NCI-H345 treated with DMSO at 0.1 percent for 48 hours (cell line): ENCODE data around the gene LCE1C.

Experiments
- DNase-seq: peaks from one replicate; lab custom pipeline; 2025; ENCODE audit not compliant: unreplicated experiment; lab: John Stamatoyannopoulos, UW

LCE1C gene, protein sequence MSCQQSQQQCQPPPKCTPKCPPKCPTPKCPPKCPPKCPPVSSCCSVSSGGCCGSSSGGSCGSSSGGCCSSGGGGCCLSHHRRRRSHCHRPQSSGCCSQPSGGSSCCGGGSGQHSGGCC

DNA sequence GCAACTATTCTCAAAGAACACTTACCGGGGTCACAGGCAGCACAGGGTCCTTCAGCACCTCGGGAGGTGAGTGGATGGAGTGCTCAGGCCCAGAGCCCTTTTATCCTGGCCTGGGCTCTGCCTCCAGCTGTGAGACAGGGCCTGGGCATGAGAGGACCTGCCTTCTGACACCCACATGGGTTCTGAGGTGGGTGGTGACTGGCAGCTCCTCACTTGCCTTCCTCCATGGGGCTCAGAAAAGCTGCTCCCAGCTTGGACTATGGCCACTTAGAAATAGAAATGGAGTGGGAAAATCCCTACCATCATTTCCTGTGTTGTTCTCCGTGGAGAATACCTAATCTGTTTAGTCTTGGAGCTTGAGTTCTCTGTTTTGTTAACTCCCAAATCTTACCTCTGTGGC is at the start of gene LCE1C:
Gene LCE1C, minus strand, starts transcription at position 76 of the 400 bp plus-strand sequence. CDS start 1,173 bp downstream, outside the sequence.
- no peak for DNase-seq

DNA sequence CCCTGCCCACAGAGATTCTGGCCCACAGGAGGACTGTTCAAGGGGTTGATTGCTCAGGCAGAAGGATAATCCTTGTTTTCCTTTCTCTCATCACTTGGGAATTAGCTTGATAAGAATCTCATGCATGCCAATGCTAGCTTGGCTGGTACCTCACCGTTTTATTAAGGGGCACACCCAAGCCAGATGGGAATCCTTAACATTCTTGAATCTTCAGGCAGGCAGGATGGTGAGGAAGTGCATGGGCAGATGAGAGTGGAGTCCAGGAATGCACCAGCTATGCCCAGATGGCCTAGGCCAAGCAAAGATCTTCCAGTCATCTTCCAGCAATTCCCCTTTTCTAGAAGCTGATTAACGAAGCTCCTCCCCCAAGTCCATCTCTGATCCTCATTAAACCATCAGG is 49.2 kb upstream of the LCE1C start:
- DNase-seq, result no peak

DNA sequence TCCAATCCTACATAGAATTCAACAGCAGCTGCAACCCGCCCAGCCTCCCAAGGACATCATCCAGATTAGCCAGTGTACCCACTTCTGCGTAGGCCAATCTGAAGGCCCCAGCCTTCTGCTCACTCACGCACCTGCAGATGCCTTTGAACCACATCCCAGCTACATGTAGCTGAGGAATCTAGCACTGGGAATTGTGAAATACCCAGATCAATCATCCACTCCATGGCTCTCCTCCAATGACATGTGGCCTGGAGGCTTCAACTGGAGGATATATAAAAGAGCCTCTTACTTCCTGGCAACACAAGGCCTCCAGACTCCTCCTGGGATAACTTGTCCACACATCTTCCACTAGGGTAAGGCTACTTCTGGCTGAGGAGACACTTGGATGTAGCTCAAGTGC is 36.1 kb upstream of the LCE1C start, which contains the start of gene LCE6A:
Gene LCE6A, plus strand, starts transcription at position 301 of the 400 bp plus-strand sequence. CDS start 665 bp downstream, outside the sequence.
- DNase-seq, result no peak

DNA sequence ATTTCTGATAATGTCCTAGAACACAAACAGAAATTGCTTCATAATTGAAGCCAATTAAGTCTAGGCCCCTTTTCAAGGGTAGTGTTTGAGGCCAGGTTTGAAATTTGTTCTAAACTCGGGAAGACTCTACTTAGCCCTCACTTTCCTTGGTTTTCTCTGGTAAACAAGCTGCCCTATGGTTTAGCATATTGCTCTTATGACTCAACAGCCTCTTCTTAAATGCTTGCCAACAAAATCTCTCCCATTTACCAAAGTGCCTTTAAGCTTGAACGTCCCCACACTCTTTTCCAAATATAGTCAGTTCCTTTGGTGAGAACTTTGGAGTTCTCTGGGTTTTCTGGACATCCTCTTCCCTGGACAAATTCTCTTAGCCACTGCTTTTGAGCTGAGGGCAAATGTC is 30.4 kb upstream of the LCE1C start:
- no peak for DNase-seq

DNA sequence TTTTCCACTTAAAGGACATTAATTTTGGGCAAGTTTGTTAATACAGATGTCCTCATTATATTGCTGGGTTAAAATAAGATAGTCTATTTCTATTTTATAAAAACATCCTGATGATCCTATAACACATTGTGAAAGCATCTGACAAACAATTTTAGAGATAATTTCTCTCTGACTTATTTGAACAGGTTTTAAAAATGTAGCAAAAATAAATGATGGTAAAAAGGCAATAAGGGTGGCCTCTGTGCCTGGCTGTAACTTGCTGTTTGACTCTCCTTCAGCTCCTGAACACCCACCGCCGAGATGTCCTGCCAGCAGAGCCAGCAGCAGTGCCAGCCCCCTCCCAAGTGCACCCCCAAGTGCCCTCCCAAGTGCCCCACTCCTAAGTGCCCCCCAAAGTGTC is 20.7 kb upstream of the LCE1C start, which contains the start of gene LCE1A:
Gene LCE1A, plus strand, starts transcription at position 301 of the 400 bp plus-strand sequence. Its CDS starts 0 bp downstream, at position 301.
- no peak for DNase-seq

DNA sequence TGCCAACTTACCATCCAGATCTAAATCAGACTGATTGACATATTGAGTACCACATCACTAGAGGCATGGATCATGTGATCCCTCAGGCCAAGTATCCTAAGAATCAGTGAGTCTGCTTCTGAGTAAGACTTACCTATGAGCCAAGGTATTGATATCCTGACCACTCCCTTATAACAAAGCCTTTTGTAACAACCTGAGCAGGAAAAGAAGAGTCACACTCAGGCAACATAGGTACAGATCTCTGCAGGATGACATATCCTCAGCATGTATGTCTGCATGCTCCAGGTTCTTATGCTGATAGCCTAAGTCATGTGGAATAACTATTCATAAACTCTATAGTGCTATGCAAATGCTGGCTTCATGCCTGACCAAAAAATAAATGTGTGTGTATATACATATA is 18.5 kb upstream of the LCE1C start:
- no peak for DNase-seq

DNA sequence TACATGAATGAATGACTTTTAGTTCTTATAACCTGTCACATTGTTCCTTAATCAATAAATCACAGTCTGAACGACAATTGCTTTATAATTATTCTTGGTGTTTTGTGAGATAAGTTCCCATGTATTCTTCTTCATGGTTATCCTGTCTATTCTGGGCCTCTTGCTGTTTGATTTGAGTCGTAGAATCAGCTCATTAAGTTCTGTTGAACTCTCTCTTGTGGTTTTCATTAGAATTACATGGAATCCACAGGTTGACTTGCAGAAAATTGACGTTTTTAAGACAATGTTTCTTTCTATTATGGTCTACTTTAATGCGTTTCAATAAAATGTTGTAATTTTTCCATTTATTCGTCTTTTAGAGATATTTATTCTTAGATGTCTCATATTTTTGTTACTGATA is 16.8 kb upstream of the LCE1C start:
- no peak for DNase-seq

DNA sequence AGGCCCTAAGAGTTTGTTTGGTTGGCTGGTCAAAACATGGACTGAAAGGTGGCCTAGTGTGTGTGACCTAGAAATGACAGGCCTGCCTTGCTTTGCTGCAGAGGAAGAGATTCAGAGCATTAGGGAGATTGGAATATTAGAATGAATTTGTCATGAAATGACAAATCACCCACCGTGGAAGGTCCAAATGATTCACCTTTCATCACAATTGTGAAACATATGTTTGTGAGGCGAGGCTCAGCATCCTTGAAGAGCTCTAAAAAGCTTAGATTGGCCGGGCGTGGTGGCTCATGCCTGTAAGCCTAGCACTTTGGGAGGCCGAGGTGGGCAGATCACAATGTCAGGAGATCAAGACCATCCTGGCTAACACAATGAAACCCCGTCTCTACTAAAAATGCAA is 10.9 kb upstream of the LCE1C start:
- no peak for DNase-seq

DNA sequence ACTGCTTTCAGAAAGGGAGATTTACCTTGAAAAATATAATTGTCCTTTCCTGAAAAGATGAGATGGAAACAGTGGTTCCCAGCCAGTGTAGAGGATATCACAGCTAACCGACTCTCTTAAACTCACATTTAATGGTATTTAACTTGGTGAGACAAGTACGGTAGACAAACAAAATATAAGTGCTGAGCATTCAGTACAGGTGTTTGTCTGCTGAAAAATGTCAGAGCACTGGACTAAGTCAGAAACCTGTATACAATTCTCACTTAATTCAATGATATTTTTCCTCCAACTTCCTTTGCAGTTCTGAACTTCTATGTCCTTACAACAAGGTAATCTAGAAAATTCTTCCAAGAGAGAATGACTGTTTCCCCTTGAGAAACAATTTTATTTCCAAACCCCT is 5.2 kb upstream of the LCE1C start, which contains the start of gene LCE1B:
Gene LCE1B, plus strand, starts transcription at position 301 of the 400 bp plus-strand sequence. CDS start 476 bp downstream, outside the sequence.
- DNase-seq, result no peak

DNA sequence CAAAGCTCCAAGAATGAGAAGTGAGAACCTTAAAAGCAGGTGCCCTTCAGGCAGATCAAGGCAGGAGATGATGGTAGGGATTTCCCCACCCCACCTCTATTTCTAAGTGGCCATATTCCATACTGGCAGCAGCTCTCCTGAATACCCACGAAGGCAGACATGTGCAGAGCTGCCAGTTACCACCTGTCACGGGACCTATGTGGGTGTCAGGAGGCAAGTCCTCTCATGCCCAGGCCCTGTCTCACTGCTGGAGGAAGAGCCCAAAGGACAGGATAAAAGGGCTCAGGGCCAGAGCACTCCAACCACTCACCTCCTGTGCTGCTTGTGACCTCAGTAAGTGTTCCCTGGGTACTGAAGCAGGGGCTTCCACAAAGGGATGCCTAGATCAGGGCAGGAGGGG is 4.6 kb upstream of the LCE1C start:
- no peak for DNase-seq

DNA sequence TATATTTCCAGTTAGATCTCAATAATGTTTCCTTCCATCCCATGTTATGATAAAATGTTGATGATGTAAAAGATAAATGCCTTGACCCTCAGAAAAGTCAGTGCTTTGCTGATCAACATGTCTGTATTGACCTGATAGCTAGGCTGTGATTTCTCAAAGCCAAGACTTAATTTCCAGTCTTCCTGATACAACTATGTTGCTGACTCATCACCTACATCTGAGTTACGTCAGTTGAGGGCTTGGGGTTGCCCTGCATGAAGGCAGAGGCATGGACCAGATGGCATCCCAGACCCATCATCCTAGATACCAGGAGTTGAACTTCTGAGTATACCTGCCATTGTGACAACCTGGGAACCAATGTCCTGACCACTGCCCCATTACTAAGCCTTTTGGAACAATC is 5.1 kb downstream of the LCE1C start:
- no peak for DNase-seq

DNA sequence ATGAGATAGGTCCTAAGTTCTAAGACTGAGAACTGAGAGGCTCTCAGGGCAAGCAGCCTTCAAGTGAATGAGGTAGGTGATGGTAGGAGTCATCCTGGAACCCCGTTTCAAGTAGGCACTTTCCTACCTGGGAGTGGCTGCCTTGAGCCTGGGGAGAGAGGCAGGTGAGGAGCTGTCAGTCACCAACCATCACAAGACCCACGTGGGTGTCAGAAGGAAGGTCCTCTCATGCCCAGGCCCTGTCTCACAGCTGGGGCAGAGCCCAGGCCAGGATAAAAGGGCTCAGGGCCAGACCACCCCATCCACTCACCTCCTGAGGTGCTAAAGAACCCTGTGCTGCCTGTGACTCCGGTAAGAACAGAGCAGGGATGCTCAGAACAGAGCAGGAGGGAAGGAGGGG is 10.0 kb downstream of the LCE1C start, which contains the start of gene LCE1D:
Gene LCE1D, plus strand, starts transcription at position 301 of the 400 bp plus-strand sequence. CDS start 1,074 bp downstream, outside the sequence.
- DNase-seq, result no peak

DNA sequence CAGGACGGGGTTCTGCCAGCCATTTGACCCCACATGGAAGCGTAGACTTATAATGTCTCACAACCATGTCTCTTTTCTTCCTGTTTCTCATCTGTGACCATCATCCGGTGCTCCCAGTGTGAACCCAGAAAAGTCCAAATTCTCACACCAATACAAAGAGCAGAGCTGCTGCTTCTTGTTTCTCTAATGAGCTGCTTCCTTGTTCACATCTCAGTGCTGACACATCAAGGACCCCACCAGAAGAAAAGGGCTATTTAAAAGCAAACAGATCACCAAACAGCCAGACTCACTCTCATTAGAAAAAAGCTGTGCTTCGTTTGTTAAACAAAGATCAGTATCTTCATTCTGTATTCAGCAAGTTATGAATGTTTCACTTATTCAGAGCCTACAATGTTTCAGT is 10.8 kb downstream of the LCE1C start:
- no peak for DNase-seq

DNA sequence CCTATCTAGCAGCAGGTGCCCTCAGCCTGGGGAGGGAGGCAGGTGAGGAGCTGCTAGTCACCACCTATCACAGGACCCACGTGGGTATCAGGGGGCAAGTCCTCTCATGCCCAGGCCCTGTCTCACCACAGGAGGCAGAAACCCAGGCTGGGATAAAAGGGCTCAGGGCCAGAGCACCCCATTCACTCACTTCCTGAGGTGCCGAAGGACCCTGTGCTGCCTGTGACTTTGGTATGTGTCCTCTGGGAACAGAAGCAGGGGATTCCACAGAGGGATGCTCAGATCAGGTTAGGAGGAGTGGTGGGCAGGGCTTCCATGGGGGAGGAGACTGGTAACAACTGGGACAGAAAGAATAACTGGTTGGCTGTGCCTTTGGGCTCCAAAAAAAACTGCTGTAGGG is 20.4 kb downstream of the LCE1C start, which contains the start of gene LCE1E:
Gene LCE1E, plus strand, starts transcription at position 181 of the 400 bp plus-strand sequence. CDS start 1,043 bp downstream, outside the sequence.
- DNase-seq, result no peak

DNA sequence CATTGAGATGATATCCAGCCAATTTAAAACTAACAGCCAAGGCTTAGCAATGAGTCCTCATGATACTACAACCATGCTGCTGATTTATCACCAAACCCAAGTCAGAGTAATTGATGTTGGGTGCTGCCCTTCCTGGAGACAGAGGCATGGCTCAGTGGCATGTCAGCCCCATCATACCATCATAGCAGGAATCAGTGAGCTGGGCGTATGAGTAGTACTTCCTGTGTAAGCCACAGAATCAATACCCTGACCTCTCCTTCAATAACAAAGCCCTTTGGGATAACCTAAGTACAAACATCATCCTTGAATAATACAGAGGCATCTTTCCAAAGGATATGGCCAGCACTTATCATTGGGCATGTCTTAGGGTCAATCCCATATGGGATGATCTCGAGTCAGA is 23.4 kb downstream of the LCE1C start:
- DNase-seq, result no peak

DNA sequence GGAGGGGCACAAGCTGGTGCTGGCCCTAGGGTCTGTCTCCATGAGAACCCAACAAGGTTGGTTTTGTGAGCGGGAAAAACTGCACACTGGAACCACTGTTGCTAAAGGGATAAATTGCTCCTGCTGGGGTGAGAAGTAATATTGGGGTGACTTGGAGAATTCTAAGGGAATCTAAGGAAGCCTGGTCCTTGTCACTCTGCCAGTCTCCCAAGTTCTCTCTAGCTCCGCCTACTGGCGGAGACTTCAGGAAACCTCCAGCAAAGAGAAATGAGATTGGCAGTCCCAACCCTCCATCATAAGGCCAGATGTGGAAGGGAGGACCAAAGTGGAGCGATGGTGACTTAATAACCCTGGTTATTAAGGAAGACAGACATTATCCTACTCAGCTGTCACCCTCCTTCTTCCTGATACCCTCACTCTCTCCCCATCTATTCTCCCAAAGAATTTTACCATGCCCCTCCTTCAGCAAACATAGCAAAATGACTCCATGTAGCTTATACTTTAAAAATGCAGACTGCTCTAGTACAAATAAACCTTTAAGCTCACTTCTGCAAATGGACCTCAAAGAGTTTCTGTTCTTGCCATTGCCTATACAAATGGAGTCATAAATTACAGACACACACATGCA is 28.8 kb downstream of the LCE1C start:
- no peak for DNase-seq

DNA sequence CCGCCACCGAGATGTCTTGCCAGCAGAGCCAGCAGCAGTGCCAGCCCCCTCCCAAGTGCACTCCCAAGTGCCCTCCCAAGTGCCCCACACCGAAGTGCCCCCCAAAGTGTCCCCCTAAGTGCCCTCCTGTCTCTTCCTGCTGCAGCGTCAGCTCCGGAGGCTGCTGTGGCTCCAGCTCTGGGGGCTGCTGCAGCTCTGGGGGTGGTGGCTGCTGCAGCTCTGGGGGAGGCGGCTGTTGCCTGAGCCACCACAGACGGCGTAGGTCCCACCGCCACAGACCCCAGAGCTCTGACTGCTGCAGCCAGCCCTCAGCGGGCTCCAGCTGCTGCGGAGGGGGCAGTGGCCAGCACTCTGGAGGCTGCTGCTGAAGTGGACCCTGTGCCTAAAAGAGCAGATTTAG is 30.1 kb downstream of the LCE1C start:
- no peak for DNase-seq

DNA sequence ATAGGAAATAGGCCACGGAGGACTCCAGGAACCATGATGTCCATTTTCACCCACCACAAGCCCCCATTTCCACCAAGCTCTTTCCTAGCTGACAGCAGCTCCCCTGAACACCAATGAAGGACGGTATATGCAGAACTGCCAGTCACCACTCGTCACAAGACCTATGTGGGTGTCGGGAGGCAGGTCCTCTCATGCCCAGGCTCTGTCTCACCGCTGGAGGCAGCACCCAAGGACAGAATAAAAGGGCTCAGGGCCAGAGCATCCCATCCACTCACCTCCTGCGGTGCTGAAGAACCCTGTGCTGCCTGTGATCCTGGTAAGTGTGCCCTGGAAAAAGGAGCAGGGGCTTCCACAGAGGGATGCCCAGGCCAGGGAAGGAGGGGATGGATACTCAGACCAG is 31.6 kb downstream of the LCE1C start, which contains the start of gene LCE1F:
Gene LCE1F, plus strand, starts transcription at position 266 of the 400 bp plus-strand sequence. CDS start 1,232 bp downstream, outside the sequence.
- DNase-seq, result no peak

DNA sequence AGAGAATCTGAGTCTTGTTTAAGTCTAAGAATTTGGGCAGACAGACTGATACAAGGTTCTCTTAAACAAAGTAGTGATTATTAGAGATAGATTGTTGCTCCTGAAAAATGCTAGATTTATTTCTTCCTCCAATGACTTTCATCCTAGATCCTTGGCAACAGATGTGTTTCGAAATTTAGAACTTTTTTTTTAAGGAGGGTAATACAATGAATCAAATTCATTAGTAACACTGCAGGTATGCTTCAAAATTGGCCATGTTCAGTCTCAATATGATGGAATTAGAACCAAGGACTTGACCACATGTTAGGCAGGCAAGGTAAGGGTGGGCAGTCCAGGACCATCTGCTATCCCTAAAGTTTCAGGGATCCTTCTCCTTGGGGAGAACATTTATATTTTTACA is 36.0 kb downstream of the LCE1C start:
- DNase-seq, result no peak

DNA sequence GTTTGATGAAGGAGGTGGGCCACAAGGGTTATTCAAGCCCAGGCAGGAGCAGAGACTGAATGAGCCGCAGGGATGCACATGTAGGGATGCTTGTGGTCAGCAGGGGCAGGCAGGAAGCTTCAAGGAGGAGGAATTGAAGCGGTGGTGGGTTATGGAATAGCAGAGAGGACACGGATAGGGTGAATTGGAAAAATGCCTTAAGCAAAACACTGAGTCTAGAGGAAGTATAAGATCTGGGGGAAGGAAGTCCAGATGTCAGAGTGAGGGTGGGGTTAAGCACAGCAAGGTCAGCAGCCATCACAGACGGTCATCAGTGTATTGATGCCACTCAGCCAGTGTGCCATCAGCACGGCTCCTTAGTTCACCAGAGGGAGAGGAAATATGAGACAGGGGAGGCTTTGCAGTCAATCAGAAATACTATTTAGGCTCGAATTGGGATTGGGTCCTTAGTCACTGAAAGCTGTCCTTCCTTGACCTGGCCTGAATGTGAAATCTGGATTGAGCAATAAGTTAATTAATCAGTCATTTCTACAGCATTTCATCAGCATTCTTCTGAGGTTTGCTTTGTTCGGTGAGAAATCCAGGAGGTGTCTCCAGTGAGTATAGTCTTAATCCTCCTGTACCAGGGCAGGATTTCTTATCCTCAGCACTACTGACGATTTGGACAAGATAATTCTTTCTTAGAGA is 37.5 kb downstream of the LCE1C start:
- no peak for DNase-seq

DNA sequence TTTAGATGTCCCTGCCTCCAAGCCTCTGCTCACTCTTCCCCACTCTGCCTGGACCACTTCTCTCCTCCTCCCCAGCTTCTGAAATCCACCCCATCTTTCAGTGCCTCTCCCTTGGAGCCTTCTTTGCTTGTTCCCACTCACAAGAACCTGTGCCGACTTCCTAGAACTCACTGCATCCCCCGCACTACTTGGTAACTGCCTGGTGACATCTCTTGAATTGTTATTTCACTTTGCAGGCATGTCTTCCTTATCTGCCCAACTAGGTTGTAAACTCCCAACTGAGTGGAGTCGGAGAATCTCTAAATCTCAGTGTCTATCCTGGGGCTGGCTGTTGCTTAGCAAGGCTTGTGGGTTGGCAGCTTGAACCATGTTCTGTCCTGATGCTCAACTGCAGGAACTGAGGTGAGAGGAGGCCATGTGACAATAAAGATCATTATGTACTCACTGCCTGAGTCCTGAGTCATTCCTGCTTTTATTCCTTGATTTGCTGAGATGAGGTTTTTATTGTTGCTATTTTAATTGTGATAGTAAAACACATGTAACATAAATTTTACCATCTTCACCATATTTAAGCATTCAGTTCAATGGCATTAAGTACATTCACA is 44.7 kb downstream of the LCE1C start:
- no peak for DNase-seq
